GM19238 (cell line): ENCODE measurements around the gene AHSG.

Experiments
- DNase-seq: peaks from one replicate; pipeline ENCODE4 v3.0.0; 2011; ENCODE audit warnings: low spot score; ENCODE audit not compliant: insufficient read length

AHSG gene

GRCh38 chr3:186592682-186593081 lies 20.2 kb upstream of the AHSG start:
- no peak for DNase-seq

GRCh38 chr3:186593862-186594261 lies 19.0 kb upstream of the AHSG start:
- no peak for DNase-seq

GRCh38 chr3:186594591-186595113 lies 18.2 kb upstream of the AHSG start:
- no peak for DNase-seq

GRCh38 chr3:186596568-186597287 lies 16.1 kb upstream of the AHSG start:
- DNase-seq = no peak

- DNase-seq = no peak
Observed at GRCh38 chr3:186598108-186598784, 14.6 kb upstream of the AHSG start.

GRCh38 chr3:186598794-186599141 lies 14.1 kb upstream of the AHSG start:
- no peak for DNase-seq

- no peak for DNase-seq
Observed at GRCh38 chr3:186599142-186599784, 13.6 kb upstream of the AHSG start.

- no peak for DNase-seq
Observed at GRCh38 chr3:186599785-186600166, 13.1 kb upstream of the AHSG start.

- DNase-seq = no peak
Observed at GRCh38 chr3:186600896-186601295, 12.0 kb upstream of the AHSG start.

- no peak for DNase-seq
Observed at GRCh38 chr3:186603159-186603558, 9.7 kb upstream of the AHSG start.

- no peak for DNase-seq
Observed at GRCh38 chr3:186605078-186605477, 7.8 kb upstream of the AHSG start.

GRCh38 chr3:186605561-186606545 lies 7.0 kb upstream of the AHSG start:
- DNase-seq = no peak

- no peak for DNase-seq
Observed at GRCh38 chr3:186608624-186609215, 4.1 kb upstream of the AHSG start.

- no peak for DNase-seq
Observed at GRCh38 chr3:186609247-186609868, 3.5 kb upstream of the AHSG start.

GRCh38 chr3:186612065-186612464 lies 795 bp upstream of the AHSG start:
- DNase-seq = no peak

GRCh38 chr3:186613637-186614265 lies 891 bp downstream of the AHSG start:
- DNase-seq = no peak

- no peak for DNase-seq
Observed at GRCh38 chr3:186614266-186614596, 1.4 kb downstream of the AHSG start.

GRCh38 chr3:186614597-186615483 lies 2.0 kb downstream of the AHSG start:
- peak; percentile 61 for DNase-seq

GRCh38 chr3:186616299-186616617 lies 3.4 kb downstream of the AHSG start:
- no peak for DNase-seq
